KBM-7 (cell line): Measurements from ENCODE around the gene SLC39A10.

Experiments used
- DNase-seq: peaks from one replicate; pipeline ENCODE4 v3.0.0-alpha.2; 2015
- in situ Hi-C: fragments of 300-500 bp; cut with MboI; formaldehyde crosslinking; loops from 2 replicates; pipeline ENCODE4 v1.14.3; 2020; ENCODE audit warnings: low sequenced_read_pairs, low pct_unique_long_range_greater_than_20kb, mixed read lengths

Gene SLC39A10

GRCh38 chr2:195697681-195698220 is 40.7 kb downstream of the SLC39A10 start:
- DNase-seq = no peak

GRCh38 chr2:195700480-195700879 is 43.5 kb downstream of the SLC39A10 start:
- in situ Hi-C loops = no loop called here
- no peak for DNase-seq

More at GRCh38 chr2:195697681-195698220, 40.7 kb downstream of the SLC39A10 start:
- in situ Hi-C loops = no loop called here

- DNase-seq = no peak
- in situ Hi-C loops = no loop called here
Observed at GRCh38 chr2:195706161-195706900, 49.3 kb downstream of the SLC39A10 start.

- in situ Hi-C loops = no loop called here
- DNase-seq = no peak
Observed at GRCh38 chr2:195709901-195710806, 53.1 kb downstream of the SLC39A10 start.

- in situ Hi-C loops = no loop called here
- DNase-seq = no peak
Observed at GRCh38 chr2:195711478-195711877, 54.5 kb downstream of the SLC39A10 start.

- DNase-seq = no peak
- in situ Hi-C loops = no loop called here
Observed at GRCh38 chr2:195716466-195716865, 59.4 kb downstream of the SLC39A10 start.

- DNase-seq = no peak
- in situ Hi-C loops = no loop called here
Observed at GRCh38 chr2:195721042-195721441, 64.0 kb downstream of the SLC39A10 start.

GRCh38 chr2:195722075-195722474 is 65.0 kb downstream of the SLC39A10 start:
- in situ Hi-C loops = no loop called here
- peak; percentile 11 for DNase-seq

GRCh38 chr2:195727106-195727505 is 70.1 kb downstream of the SLC39A10 start:
- in situ Hi-C loops = no loop called here
- DNase-seq = no peak

GRCh38 chr2:195730912-195731311 is 73.9 kb downstream of the SLC39A10 start:
- in situ Hi-C loops = no loop called here
- no peak for DNase-seq

GRCh38 chr2:195732574-195732973 is 75.5 kb downstream of the SLC39A10 start:
- in situ Hi-C loops = no loop called here
- no peak for DNase-seq

GRCh38 chr2:195733831-195734230 is 76.8 kb downstream of the SLC39A10 start:
- DNase-seq = no peak
- in situ Hi-C loops = no loop called here

GRCh38 chr2:195734395-195734794 is 77.4 kb downstream of the SLC39A10 start:
- DNase-seq = no peak
- in situ Hi-C loops = no loop called here

- no peak for DNase-seq
- in situ Hi-C loops = no loop called here
Observed at GRCh38 chr2:195734931-195735330, 77.9 kb downstream of the SLC39A10 start.

- no peak for DNase-seq
Observed at GRCh38 chr2:195735347-195735746, 78.3 kb downstream of the SLC39A10 start.

GRCh38 chr2:195737511-195738325 is 80.7 kb downstream of the SLC39A10 start:
- in situ Hi-C loops = no loop called here

More at GRCh38 chr2:195735347-195735746, 78.3 kb downstream of the SLC39A10 start:
- in situ Hi-C loops = no loop called here

GRCh38 chr2:195741191-195741590 is 84.2 kb downstream of the SLC39A10 start:
- DNase-seq = no peak
- in situ Hi-C loops = no loop called here

More at GRCh38 chr2:195737511-195738325, 80.7 kb downstream of the SLC39A10 start:
- DNase-seq = no peak

GRCh38 chr2:195756218-195756942 is 99.4 kb downstream of the SLC39A10 start:
- in situ Hi-C loops = no loop called here
- DNase-seq = no peak
